SK-N-SH (cell line): ENCODE results near the gene GLG1.

Source experiments
- CTCF ChIP-seq: fragments of 200-600 bp; sonication (generic); IDR thresholded peaks from 2 replicates; pipeline ENCODE4 v1.6.1; 2017; ENCODE audit warnings: antibody characterized with exemption, mild to moderate bottlenecking, moderate library complexity
- EP300 ChIP-seq, 2 experiments: IDR thresholded peaks; 2 replicates each; pipeline versions ENCODE4 v1.4.0 to v1.6.1; 2012; ENCODE audit warnings: borderline replicate concordance in 1 of 2, low read depth in 1 of 2, low read length in 1 of 2
- FOXJ3 ChIP-seq: sonication (generic); formaldehyde crosslinking; IDR thresholded peaks from 2 replicates; pipeline ENCODE4 v1.5.1; 2020; ENCODE audit warnings: mild to moderate bottlenecking, missing genetic modification reagents
- NRF1 ChIP-seq: IDR thresholded peaks from 2 replicates; pipeline ENCODE4 v1.6.1; 2012; ENCODE audit warnings: low read depth, mild to moderate bottlenecking, low read length
- POLR2AphosphoS5 ChIP-seq: IDR thresholded peaks from 2 replicates; pipeline ENCODE4 v1.6.1; 2012; ENCODE audit warnings: low read depth, low read length
- RFX5 ChIP-seq: IDR thresholded peaks from 2 replicates; pipeline ENCODE4 v1.6.1; 2012; ENCODE audit warnings: mild to moderate bottlenecking, improper control_type of control experiment, low read length
- SIN3A ChIP-seq: IDR thresholded peaks from 2 replicates; pipeline ENCODE4 v1.6.1; 2012; ENCODE audit warnings: low read depth, mild to moderate bottlenecking, low read length, moderate library complexity, borderline replicate concordance
- TAF1 ChIP-seq: IDR thresholded peaks from 2 replicates; pipeline ENCODE4 v1.6.1; 2012; ENCODE audit warnings: low read depth, mild to moderate bottlenecking, low read length, moderate library complexity, borderline replicate concordance

DNA sequence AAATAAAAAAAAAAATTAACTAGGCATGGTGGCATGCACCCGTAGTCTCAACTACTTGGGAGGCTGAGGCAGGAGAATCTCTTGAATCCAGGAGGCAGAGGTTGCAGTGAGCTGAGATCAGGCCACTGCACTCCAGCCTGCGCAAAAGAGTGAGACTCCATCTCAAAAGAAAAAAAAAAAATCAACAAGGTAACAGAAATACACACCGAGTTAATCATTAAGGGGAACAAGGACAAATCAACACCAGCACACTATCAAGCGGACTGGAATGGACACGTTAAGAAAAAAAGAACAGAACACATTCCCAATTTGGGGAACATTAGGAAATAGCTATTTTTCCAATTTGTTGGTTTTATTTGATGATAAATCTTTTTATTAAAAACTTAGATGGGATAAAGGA, 28.4 kb upstream of the GLG1 start:
- TF ChIP-seq POLR2AphosphoS5, result no peak
- no peak for TF ChIP-seq CTCF
- no peak for TF ChIP-seq FOXJ3 (CRISPR knock-in tag)
- TF ChIP-seq TAF1, result no peak
- no peak for TF ChIP-seq EP300 (IDR thresholded peaks at IDR 0.05; ENCODE audit: borderline replicate concordance in 1 of 2, low read depth in 1 of 2, low read length in 1 of 2)
- TF ChIP-seq NRF1, result no peak
- no peak for TF ChIP-seq RFX5
- TF ChIP-seq SIN3A, result no peak
